GM12878 (cell line): ENCODE data around the gene C17orf113.
"Not testable (repeated sequence)": the region's sequence is repeated elsewhere in the genome, so short reads cannot be mapped to it uniquely, and the experiment has no call there.

ENCODE experiments used
- BMI1 ChIP-seq: fragments of 450-650 bp; IDR thresholded peaks from 2 replicates; pipeline ENCODE4 v1.6.1; 2016; ENCODE audit warnings: mild to moderate bottlenecking, moderate library complexity, borderline replicate concordance
- CREB1 ChIP-seq: IDR thresholded peaks from 2 replicates; pipeline ENCODE4 v1.6.1; 2012; ENCODE audit warnings: low read depth, mild to moderate bottlenecking, inconsistent platforms
- ZNF384 ChIP-seq: IDR thresholded peaks from 2 replicates; pipeline ENCODE4 v1.6.1; 2012; ENCODE audit warnings: low read depth, mild to moderate bottlenecking, low read length, improper control_type of control experiment, borderline replicate concordance
- TF ChIP-seq, protein P1 (sequence below), 3 experiments: IDR thresholded peaks in 2 of 3; conservative IDR thresholded peaks in 1 of 3; 2 replicates each; pipeline ENCODE4 v1.5.1; 2011; ENCODE audit warnings: low read depth in 3 of 3, low read length in 3 of 3, mild to moderate bottlenecking in 3 of 3, control low read depth in 2 of 3, moderate library complexity in 2 of 3, inconsistent platforms in 1 of 3, mixed read lengths in 1 of 3; ENCODE audit not compliant: control insufficient read depth in 2 of 3, insufficient read depth in 1 of 3; ENCODE audit errors: extremely low read depth in 1 of 3
- TF ChIP-seq, protein P2 (sequence below): fragments of 450-650 bp; IDR thresholded peaks from 2 replicates; pipeline ENCODE4 v1.6.1; 2016; ENCODE audit warnings: mild to moderate bottlenecking, moderate library complexity, borderline replicate concordance

DNA sequence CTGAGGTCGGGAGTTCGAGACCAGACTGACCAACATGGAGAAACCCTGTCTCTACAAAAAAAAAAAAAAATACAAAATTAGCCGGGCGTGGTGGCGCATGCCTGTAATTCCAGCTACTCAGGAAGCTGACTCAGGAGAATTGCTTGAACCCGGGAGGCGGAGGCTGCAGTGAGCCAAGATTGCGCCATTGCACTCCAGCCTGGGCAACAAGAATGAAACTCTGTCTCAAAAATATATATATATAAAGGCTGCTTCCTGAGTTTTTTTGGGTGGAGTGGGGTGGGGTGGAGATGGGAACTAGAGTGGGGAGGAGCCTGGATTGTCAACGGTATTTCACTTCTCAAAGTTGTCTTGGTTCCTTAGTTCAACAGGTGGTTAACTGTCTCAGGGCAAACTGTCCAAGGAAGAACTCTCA is 40.1 kb downstream of the C17orf113 start:
- TF ChIP-seq, protein P1, sequence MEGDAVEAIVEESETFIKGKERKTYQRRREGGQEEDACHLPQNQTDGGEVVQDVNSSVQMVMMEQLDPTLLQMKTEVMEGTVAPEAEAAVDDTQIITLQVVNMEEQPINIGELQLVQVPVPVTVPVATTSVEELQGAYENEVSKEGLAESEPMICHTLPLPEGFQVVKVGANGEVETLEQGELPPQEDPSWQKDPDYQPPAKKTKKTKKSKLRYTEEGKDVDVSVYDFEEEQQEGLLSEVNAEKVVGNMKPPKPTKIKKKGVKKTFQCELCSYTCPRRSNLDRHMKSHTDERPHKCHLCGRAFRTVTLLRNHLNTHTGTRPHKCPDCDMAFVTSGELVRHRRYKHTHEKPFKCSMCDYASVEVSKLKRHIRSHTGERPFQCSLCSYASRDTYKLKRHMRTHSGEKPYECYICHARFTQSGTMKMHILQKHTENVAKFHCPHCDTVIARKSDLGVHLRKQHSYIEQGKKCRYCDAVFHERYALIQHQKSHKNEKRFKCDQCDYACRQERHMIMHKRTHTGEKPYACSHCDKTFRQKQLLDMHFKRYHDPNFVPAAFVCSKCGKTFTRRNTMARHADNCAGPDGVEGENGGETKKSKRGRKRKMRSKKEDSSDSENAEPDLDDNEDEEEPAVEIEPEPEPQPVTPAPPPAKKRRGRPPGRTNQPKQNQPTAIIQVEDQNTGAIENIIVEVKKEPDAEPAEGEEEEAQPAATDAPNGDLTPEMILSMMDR (IDR thresholded peaks at IDR 0.05 in 2 of 3, conservative IDR thresholded peaks at IDR 0.05 in 1 of 3; ENCODE audit: control insufficient read depth in 2 of 3, extremely low read depth in 1 of 3, insufficient read depth in 1 of 3, low read depth in 3 of 3, low read length in 3 of 3) = not testable (repeated sequence)
- TF ChIP-seq ZNF384, BMI1, CREB1: not testable (repeated sequence)
- TF ChIP-seq, protein P2, sequence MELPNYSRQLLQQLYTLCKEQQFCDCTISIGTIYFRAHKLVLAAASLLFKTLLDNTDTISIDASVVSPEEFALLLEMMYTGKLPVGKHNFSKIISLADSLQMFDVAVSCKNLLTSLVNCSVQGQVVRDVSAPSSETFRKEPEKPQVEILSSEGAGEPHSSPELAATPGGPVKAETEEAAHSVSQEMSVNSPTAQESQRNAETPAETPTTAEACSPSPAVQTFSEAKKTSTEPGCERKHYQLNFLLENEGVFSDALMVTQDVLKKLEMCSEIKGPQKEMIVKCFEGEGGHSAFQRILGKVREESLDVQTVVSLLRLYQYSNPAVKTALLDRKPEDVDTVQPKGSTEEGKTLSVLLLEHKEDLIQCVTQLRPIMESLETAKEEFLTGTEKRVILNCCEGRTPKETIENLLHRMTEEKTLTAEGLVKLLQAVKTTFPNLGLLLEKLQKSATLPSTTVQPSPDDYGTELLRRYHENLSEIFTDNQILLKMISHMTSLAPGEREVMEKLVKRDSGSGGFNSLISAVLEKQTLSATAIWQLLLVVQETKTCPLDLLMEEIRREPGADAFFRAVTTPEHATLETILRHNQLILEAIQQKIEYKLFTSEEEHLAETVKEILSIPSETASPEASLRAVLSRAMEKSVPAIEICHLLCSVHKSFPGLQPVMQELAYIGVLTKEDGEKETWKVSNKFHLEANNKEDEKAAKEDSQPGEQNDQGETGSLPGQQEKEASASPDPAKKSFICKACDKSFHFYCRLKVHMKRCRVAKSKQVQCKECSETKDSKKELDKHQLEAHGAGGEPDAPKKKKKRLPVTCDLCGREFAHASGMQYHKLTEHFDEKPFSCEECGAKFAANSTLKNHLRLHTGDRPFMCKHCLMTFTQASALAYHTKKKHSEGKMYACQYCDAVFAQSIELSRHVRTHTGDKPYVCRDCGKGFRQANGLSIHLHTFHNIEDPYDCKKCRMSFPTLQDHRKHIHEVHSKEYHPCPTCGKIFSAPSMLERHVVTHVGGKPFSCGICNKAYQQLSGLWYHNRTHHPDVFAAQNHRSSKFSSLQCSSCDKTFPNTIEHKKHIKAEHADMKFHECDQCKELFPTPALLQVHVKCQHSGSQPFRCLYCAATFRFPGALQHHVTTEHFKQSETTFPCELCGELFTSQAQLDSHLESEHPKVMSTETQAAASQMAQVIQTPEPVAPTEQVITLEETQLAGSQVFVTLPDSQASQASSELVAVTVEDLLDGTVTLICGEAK = not testable (repeated sequence)
